GM10248 (cell line): ENCODE measurements around the gene RANBP3.

Source experiments
- CTCF ChIA-PET: fragments of 300-600 bp; sonication (Branson Sonifier 250); formaldehyde crosslinking; extraction: SDS; loops from one replicate; lab custom pipeline; 2021; ENCODE audit warnings: antibody characterized with exemption; lab: Yijun Ruan, JAX
- POLR2A ChIA-PET: fragments of 350-650 bp; sonication (Branson Sonifier 250); formaldehyde crosslinking; extraction: SDS; loops from one replicate; lab custom pipeline; 2020; ENCODE audit warnings: antibody characterized with exemption; lab: Yijun Ruan, JAX
- DNase-seq: peaks from one replicate; pipeline ENCODE4 v3.0.0; 2012; ENCODE audit errors: extremely low spot score
- TF ChIP-seq, protein P1 (sequence below): IDR thresholded peaks from 2 replicates; pipeline ENCODE4 v1.5.1; 2012; ENCODE audit warnings: mild to moderate bottlenecking, low read depth; ENCODE audit errors: extremely low read depth, missing control alignments, control extremely low read depth

The RANBP3 gene

DNA sequence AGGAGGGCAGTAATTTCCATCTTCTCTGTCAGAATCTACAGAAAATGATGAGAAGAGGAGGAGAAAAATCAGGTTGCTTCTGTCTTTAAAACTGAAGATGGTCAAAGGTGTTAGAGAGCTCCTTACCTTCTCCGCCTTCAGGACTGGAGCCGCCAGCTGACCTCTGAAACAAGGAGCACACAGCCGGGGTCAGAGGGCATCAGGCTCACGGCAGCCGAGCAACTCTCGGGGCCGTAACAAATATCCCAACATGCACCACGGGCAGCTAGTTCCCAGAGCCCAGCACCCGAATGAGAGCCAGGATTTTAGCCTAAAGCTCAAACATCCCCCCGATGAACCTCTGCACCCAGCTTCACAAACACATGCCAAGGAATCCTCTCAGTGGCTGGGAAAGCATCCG is 36.3 kb downstream of the RANBP3 start:
- no peak for DNase-seq
- ChIA-PET POLR2A (interaction anchor here (0.6 kb wide), 1 partner anchor 33 kb away, joined by 3 read pairs; no protein-coding TSS in a partner anchor), CTCF (interaction anchor here (1.0 to 2.2 kb wide), 5 partner anchors 10 to 81 kb away, joined by 3 to 8 read pairs (median 4); partner anchors contain the start of gene NDUFA11)
- TF ChIP-seq, protein P1, sequence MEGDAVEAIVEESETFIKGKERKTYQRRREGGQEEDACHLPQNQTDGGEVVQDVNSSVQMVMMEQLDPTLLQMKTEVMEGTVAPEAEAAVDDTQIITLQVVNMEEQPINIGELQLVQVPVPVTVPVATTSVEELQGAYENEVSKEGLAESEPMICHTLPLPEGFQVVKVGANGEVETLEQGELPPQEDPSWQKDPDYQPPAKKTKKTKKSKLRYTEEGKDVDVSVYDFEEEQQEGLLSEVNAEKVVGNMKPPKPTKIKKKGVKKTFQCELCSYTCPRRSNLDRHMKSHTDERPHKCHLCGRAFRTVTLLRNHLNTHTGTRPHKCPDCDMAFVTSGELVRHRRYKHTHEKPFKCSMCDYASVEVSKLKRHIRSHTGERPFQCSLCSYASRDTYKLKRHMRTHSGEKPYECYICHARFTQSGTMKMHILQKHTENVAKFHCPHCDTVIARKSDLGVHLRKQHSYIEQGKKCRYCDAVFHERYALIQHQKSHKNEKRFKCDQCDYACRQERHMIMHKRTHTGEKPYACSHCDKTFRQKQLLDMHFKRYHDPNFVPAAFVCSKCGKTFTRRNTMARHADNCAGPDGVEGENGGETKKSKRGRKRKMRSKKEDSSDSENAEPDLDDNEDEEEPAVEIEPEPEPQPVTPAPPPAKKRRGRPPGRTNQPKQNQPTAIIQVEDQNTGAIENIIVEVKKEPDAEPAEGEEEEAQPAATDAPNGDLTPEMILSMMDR: no peak

GRCh38 chr19:5940260-5941208 is 37.4 kb downstream of the RANBP3 start:
- ChIA-PET CTCF (interaction anchor here (1.2 to 2.2 kb wide), 2 partner anchors 11 to 82 kb away, joined by 3 to 5 read pairs; no protein-coding TSS in a partner anchor), POLR2A (no interaction called here)
- no peak for DNase-seq
- TF ChIP-seq, protein P1: no peak

GRCh38 chr19:5937550-5937949 is 40.4 kb downstream of the RANBP3 start:
- DNase-seq: no peak
- TF ChIP-seq, protein P1: no peak
- ChIA-PET CTCF (interaction anchor here (0.6 to 1.5 kb wide), 5 partner anchors 9 to 85 kb away, joined by 3 to 10 read pairs (median 4); no protein-coding TSS in a partner anchor), POLR2A (no interaction called here)

- POLR2A ChIA-PET: no interaction called here
- CTCF ChIA-PET: interaction anchor here (0.8 to 1.9 kb wide), 4 partner anchors 8 to 190 kb away, joined by 3 to 6 read pairs (median 4); no protein-coding TSS in a partner anchor
- DNase-seq: no peak
- TF ChIP-seq, protein P1: no peak
These were observed 41.7 kb downstream of the RANBP3 start for GRCh38 chr19:5936292-5936592.

- TF ChIP-seq, protein P1: no peak
These were observed 42.3 kb downstream of the RANBP3 start for GRCh38 chr19:5935473-5936291.

More at GRCh38 chr19:5935473-5936291, 42.3 kb downstream of the RANBP3 start:
- ChIA-PET CTCF (interaction anchor here (0.8 to 1.9 kb wide), 3 partner anchors 11 to 190 kb away, joined by 3 to 6 read pairs (median 3); no protein-coding TSS in a partner anchor), POLR2A (no interaction called here)
- no peak for DNase-seq
